BJ (cell line): ENCODE data around the gene SLC1A1. TPM values are rescaled to one million over a fixed set of nuclear protein-coding genes. Genes with fewer than 3 reads are reported as not detected.

ENCODE experiments used
- CTCF ChIA-PET: fragments of 350-600 bp; formaldehyde crosslinking; extraction: SDS; loops from one replicate; lab custom pipeline; 2021; ENCODE audit warnings: antibody characterized with exemption, inconsistent platforms; lab: Yijun Ruan, JAX
- POLR2A ChIA-PET: fragments of 300-600 bp; sonication (Branson Sonifier 250); formaldehyde crosslinking; extraction: SDS; loops from one replicate; lab custom pipeline; 2021; ENCODE audit warnings: antibody characterized with exemption; lab: Charles Lee
- DNase-seq: peaks from one replicate; pipeline ENCODE4 v3.0.0-alpha.2; 2011; ENCODE audit warnings: low read depth
- H3K27me3 ChIP-seq: 2 replicates; pipeline ENCODE4 v1.6.0; 2011; ENCODE audit warnings: low read length; ENCODE audit not compliant: control insufficient read depth, insufficient read depth
- H3K36me3 ChIP-seq: 2 replicates; pipeline ENCODE4 v1.5.1; 2011; ENCODE audit warnings: low read length; ENCODE audit not compliant: control insufficient read depth, insufficient read depth
- H3K4me3 ChIP-seq: 2 replicates; pipeline ENCODE4 v1.5.1; 2011; ENCODE audit warnings: low read depth, mild to moderate bottlenecking, control low read depth, low read length
- CTCF ChIP-seq: IDR thresholded peaks from 2 replicates; pipeline ENCODE4 v1.5.1; 2011; ENCODE audit warnings: low read depth, mild to moderate bottlenecking, control low read depth, inconsistent platforms, low read length, moderate library complexity; ENCODE audit not compliant: insufficient read depth
- polyA plus RNA-seq: library from polyadenylated mRNA; depleted of rRNA; stranded (reverse); fragments of >200 nt; gene quantifications from 2 replicates; pipeline ENCODE4 v1.2.3, GENCODE V29; 2011

SLC1A1 gene
- polyA plus RNA-seq, 1 experiment: 6.4 TPM

- no peak for DNase-seq
- Histone ChIP-seq H3K27me3 (no peaks in the 10 kb centered on the region), H3K36me3 (no peaks in the 10 kb centered on the region; the same call in 1 of the 2 replicates), H3K4me3 (no peak overlapping the region)
- POLR2A ChIA-PET: no interaction called here
- TF ChIP-seq CTCF: no peak
- CTCF ChIA-PET: interaction anchor here (1.4 kb wide), 1 partner anchor 16 kb away, joined by 3 read pairs; no protein-coding TSS in a partner anchor
Measured at GRCh38 chr9:4508246-4508906, 18.1 kb downstream of the SLC1A1 start.

GRCh38 chr9:4508907-4509589, 18.8 kb downstream of the SLC1A1 start:
- no peaks in the 10 kb centered on the region; the same call in 1 of the 2 replicates for H3K36me3 ChIP-seq
- POLR2A ChIA-PET: no interaction called here
- DNase-seq: peak; percentile 61

GRCh38 chr9:4509590-4509984, 19.3 kb downstream of the SLC1A1 start:
- H3K36me3 ChIP-seq: no peaks in the 10 kb centered on the region; the same call in 1 of the 2 replicates
- no peak for TF ChIP-seq CTCF
- no peak for DNase-seq
- H3K27me3 ChIP-seq: no peaks in the 10 kb centered on the region
- ChIA-PET CTCF (interaction anchor here (1.4 kb wide), 1 partner anchor 14 kb away, joined by 3 read pairs; no protein-coding TSS in a partner anchor), POLR2A (no interaction called here)
- no peak overlapping the region for H3K4me3 ChIP-seq

More at GRCh38 chr9:4508907-4509589, 18.8 kb downstream of the SLC1A1 start:
- no peak overlapping the region for H3K4me3 ChIP-seq
- CTCF ChIA-PET: interaction anchor here (1.4 kb wide), 1 partner anchor 15 kb away, joined by 3 read pairs; no protein-coding TSS in a partner anchor
- TF ChIP-seq CTCF: no peak
- H3K27me3 ChIP-seq: no peaks in the 10 kb centered on the region

- no peak overlapping the region for H3K4me3 ChIP-seq
- TF ChIP-seq CTCF: no peak
- ChIA-PET POLR2A (no interaction called here), CTCF (no interaction called here)
- no peak for DNase-seq
- H3K27me3 ChIP-seq: no peaks in the 10 kb centered on the region
- H3K36me3 ChIP-seq: no peaks in the 10 kb centered on the region; the same call in 1 of the 2 replicates
Measured at GRCh38 chr9:4510546-4511322, 20.5 kb downstream of the SLC1A1 start.
